Panc1 (cell line): ENCODE data around the gene VWA3B. TPM values are rescaled to one million over a fixed set of nuclear protein-coding genes. Genes with fewer than 3 reads are reported as not detected.

Experiments
- ATAC-seq: fragments of 200-7000 bp; cut with Tn5 transposase; 2 replicates; pipeline ENCODE4 v1.9.1; 2020; ENCODE audit warnings: mild to moderate bottlenecking, moderate library complexity
- BruUV-seq: library from RNA; stranded (reverse); fragments of 400-500 nt; replicated peaks from 2 replicates; lab custom pipeline; 2021; lab: Mats Ljungman, UMichigan
- CTCF ChIA-PET: fragments of 300-600 bp; sonication (Branson Sonifier 250); formaldehyde crosslinking; loops from one replicate; lab custom pipeline; 2022; ENCODE audit warnings: antibody characterized with exemption; lab: Charles Lee
- POLR2A ChIA-PET: fragments of 300-600 bp; sonication (Branson Sonifier 250); formaldehyde crosslinking; loops from one replicate; lab custom pipeline; 2022; ENCODE audit warnings: antibody characterized with exemption; lab: Charles Lee
- DNase-seq: peaks from one replicate; pipeline ENCODE4 v3.0.0-alpha.2; 2010; ENCODE audit warnings: low read depth, low spot score
- H3K27ac ChIP-seq: 2 replicates; pipeline ENCODE4 v1.5.1; 2011; ENCODE audit warnings: mild to moderate bottlenecking, low read length, inconsistent platforms
- H3K27me3 ChIP-seq: fragments of 200-500 bp; sonication (Bioruptor generic); 2 replicates; pipeline ENCODE4 v1.6.0; 2014; ENCODE audit warnings: low read length, inconsistent platforms; ENCODE audit not compliant: control insufficient read depth, insufficient read depth
- H3K36me3 ChIP-seq: fragments of 200-500 bp; sonication (Bioruptor generic); 2 replicates; pipeline ENCODE4 v1.5.1; 2014; ENCODE audit warnings: inconsistent platforms, mild to moderate bottlenecking, low read length, moderate library complexity; ENCODE audit not compliant: control insufficient read depth, insufficient read depth
- H3K4me1 ChIP-seq: 2 replicates; pipeline ENCODE4 v1.5.1; 2011; ENCODE audit warnings: inconsistent platforms, mild to moderate bottlenecking, low read length, moderate library complexity; ENCODE audit not compliant: control insufficient read depth, insufficient read depth
- H3K4me3 ChIP-seq, 2 experiments: 2 replicates each; pipeline ENCODE4 v1.5.1; 2011 to 2012; ENCODE audit warnings: low read depth in 2 of 2, low read length in 2 of 2, mild to moderate bottlenecking in 2 of 2, inconsistent platforms in 1 of 2, moderate library complexity in 1 of 2
- H3K9me3 ChIP-seq: fragments of 200-500 bp; sonication (Bioruptor generic); 2 replicates; pipeline ENCODE4 v1.5.1; 2014; ENCODE audit warnings: low read depth, mild to moderate bottlenecking, inconsistent platforms, low read length, moderate library complexity; ENCODE audit not compliant: control insufficient read depth, insufficient read depth
- CTCF ChIP-seq: fragments of 450-650 bp; IDR thresholded peaks from 2 replicates; pipeline ENCODE4 v1.5.1; 2017; ENCODE audit warnings: mild to moderate bottlenecking
- POLR2AphosphoS5 ChIP-seq: IDR thresholded peaks from 2 replicates; pipeline ENCODE4 v1.6.1; 2012; ENCODE audit warnings: mild to moderate bottlenecking, low read depth, low read length, moderate library complexity
- REST ChIP-seq, 2 experiments: IDR thresholded peaks; 2 replicates each; pipeline ENCODE4 v1.6.1; 2011 to 2012; ENCODE audit warnings: low read depth in 2 of 2, control low read depth in 1 of 2, low read length in 1 of 2, mild to moderate bottlenecking in 1 of 2, moderate library complexity in 1 of 2; ENCODE audit not compliant: insufficient read depth in 1 of 2
- SIN3A ChIP-seq: IDR thresholded peaks from 2 replicates; pipeline ENCODE4 v1.6.1; 2012; ENCODE audit warnings: low read depth, mild to moderate bottlenecking, low read length, moderate library complexity, borderline replicate concordance; ENCODE audit not compliant: insufficient read depth
- TCF7L2 ChIP-seq: IDR thresholded peaks from 2 replicates; pipeline ENCODE4 v1.6.1; 2011; ENCODE audit warnings: mild to moderate bottlenecking, low read depth, low read length, inconsistent platforms
- in situ Hi-C: cut with HindIII; loops from 2 replicates; pipeline ENCODE4 v1.10.0; 2016; ENCODE audit warnings: low sequenced_read_pairs, low pct_unique_long_range_greater_than_20kb
- intact Hi-C: fragments of 100-400 bp; cut with micrococcal nuclease; formaldehyde crosslinking; loops from one replicate; pipeline ENCODE4 v1.10.0; 2022; ENCODE audit not compliant: unreplicated experiment
- total RNA-seq: library from RNA; stranded (reverse); gene quantifications from one replicate; pipeline ENCODE4 v1.2.1, GENCODE V29; 2021; ENCODE audit not compliant: unreplicated experiment

VWA3B gene
- total RNA-seq, 1 experiment from 2014 or later, result not detected

GRCh38 chr2:98281607-98282006, 194.6 kb downstream of the VWA3B start:
- ATAC-seq, result no peak
- H3K27ac ChIP-seq, result no peak overlapping the region
- no peaks in the 10 kb centered on the region for H3K36me3 ChIP-seq
- TF ChIP-seq CTCF (no peak), REST (IDR thresholded peaks at IDR 0.05; ENCODE audit: insufficient read depth in 1 of 2, low read depth in 2 of 2, low read length in 1 of 2) (no peak), SIN3A (no peak), POLR2AphosphoS5 (no peak), TCF7L2 (no peak)
- in situ Hi-C loops, result no loop called here
- no peak for DNase-seq
- no peaks in the 10 kb centered on the region for H3K9me3 ChIP-seq
- H3K4me3 ChIP-seq, result no peak overlapping the region
- H3K27me3 ChIP-seq, result peaks cover 10% of the 10 kb centered on the region
- no TSS peak for BruUV-seq
- intact Hi-C loops, result no loop called here
- ChIA-PET POLR2A (no interaction called here), CTCF (no interaction called here)
- H3K4me1 ChIP-seq, result no peaks in the 10 kb centered on the region

- CTCF ChIA-PET, result no interaction called here
- no TSS peak for BruUV-seq
- peaks cover 13% of the 10 kb centered on the region for H3K27me3 ChIP-seq
- no peak overlapping the region for H3K4me3 ChIP-seq
- ATAC-seq (no peak), DNase-seq (no peak)
- POLR2A ChIA-PET, result no interaction called here
- in situ Hi-C loops (no loop called here), intact Hi-C loops (no loop called here)
- H3K36me3 ChIP-seq, result no peaks in the 10 kb centered on the region
- no peaks in the 10 kb centered on the region for H3K9me3 ChIP-seq
- H3K4me1 ChIP-seq, result no peaks in the 10 kb centered on the region
- no peak for TF ChIP-seq CTCF
- no peak for TF ChIP-seq SIN3A
- no peak for TF ChIP-seq POLR2AphosphoS5
- TF ChIP-seq TCF7L2, result no peak
- TF ChIP-seq REST (IDR thresholded peaks at IDR 0.05; ENCODE audit: insufficient read depth in 1 of 2, low read depth in 2 of 2, low read length in 1 of 2), result no peak
- H3K27ac ChIP-seq, result no peak overlapping the region
Measured at GRCh38 chr2:98282109-98282508, 195.1 kb downstream of the VWA3B start.
